Measurements from ENCODE around the gene CFAP73.

CFAP73 gene

DNA sequence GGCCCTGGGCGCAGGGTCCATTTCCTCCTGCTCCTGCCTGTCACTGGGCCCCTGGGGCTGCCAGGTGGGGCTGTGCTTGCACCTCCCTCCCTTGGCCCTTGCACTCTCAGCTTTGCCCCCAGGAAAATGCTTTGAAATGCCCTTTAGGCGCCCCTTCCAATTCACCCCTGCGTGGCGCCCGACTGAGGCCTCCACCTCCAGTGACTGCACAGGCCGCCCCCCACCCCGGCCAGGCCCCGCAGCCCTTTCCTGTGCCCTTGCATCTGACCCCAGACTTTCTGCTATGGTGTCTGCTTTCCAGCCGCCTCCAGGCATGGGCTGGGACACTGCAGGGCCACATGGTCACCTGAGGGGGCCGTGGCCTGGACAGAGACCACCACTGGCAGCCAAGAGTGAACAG is 18.3 kb downstream of the CFAP73 start:
- TF ChIP-seq, protein P1, sequence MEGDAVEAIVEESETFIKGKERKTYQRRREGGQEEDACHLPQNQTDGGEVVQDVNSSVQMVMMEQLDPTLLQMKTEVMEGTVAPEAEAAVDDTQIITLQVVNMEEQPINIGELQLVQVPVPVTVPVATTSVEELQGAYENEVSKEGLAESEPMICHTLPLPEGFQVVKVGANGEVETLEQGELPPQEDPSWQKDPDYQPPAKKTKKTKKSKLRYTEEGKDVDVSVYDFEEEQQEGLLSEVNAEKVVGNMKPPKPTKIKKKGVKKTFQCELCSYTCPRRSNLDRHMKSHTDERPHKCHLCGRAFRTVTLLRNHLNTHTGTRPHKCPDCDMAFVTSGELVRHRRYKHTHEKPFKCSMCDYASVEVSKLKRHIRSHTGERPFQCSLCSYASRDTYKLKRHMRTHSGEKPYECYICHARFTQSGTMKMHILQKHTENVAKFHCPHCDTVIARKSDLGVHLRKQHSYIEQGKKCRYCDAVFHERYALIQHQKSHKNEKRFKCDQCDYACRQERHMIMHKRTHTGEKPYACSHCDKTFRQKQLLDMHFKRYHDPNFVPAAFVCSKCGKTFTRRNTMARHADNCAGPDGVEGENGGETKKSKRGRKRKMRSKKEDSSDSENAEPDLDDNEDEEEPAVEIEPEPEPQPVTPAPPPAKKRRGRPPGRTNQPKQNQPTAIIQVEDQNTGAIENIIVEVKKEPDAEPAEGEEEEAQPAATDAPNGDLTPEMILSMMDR (IDR thresholded peaks at IDR 0.05; ENCODE audit: low read depth, low read length): no peak
- no peak overlapping the region for H3K4me3 ChIP-seq (ENCODE audit: low read depth, low read length)

DNA sequence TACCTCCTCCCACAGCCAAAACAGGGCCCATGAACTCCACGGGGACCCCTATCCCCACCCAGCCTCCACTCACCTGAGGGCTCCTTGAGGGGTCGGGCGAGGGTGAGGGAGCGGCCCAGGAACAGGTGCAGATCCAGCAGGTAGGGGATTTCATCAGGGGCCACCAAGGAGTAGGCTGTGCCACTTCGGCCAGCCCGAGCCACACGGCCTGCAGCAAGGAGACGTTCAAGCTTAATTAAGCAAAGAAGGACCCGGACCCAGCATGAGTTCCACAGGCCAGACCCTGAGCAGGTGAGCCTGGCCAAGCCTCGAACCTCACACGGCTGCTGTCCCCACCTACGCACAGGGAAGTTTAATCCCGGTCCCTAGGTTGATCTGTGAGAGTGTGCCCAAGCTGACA is 20.2 kb downstream of the CFAP73 start:
- TF ChIP-seq, protein P1 (IDR thresholded peaks at IDR 0.05; ENCODE audit: low read depth, low read length): no peak

DNA sequence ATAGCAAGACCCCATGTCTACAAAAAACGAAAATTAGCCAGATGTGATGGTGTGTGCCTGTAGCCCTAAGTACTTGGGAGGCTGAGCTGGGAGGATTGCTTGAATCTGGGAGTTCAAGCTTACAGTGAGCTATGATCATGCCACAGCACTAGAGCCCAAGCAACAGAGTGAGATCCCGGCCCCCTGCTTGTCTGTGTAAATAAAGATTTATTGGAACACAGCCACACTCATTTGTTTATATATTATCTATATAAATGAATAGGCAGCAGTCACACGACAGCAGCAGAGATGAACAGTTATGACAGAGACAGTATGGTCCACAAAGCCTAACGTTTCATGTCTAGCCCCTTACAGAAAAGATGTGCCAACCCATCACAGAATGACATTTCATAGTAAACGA is 20.9 kb downstream of the CFAP73 start:
- TF ChIP-seq, protein P1 (IDR thresholded peaks at IDR 0.05; ENCODE audit: low read depth, low read length): no peak
- H3K4me3 ChIP-seq (ENCODE audit: low read depth, low read length): no peak overlapping the region

More for the DNA sequence above, 20.2 kb downstream of the CFAP73 start:
- H3K4me3 ChIP-seq (ENCODE audit: low read depth, low read length): no peak overlapping the region

DNA sequence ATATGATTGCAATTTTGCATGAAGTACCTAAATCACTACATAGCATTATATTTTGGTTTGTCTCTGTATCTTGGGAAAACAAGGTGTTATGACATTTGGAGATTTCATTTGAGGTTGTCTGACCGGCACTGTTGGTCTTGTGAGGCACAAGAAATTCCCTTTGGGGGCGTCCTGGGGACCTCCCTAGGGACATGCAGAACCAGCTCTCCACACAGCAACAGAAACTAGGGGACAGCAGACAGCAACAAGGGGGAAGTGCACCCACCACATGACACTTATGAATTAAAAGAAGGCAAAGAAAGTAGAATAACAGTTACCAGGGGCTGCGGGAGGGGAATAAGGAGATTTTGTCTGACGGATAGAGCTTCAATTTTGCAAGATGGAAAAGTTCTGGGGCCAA is 21.4 kb downstream of the CFAP73 start:
- no peak overlapping the region for H3K4me3 ChIP-seq (ENCODE audit: low read depth, low read length)

DNA sequence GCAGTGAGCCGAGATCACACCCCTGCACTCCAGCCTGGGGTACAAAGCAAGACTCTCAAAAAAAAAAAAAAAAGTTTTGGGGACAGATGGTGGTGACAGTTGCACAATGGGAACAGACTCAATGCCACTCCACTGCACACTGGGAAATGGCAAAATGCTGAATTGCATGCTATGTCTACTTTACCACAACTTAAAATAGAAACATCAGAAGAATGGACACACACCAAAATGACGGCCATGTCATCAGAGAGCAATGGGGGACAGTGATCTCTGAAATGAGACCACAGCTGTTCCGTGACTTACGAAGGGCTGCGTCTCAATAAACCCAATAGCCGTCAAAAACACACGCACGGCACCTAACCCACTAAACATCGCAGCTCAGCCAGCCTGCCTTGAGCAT is 22.0 kb downstream of the CFAP73 start:
- H3K4me3 ChIP-seq (ENCODE audit: low read depth, low read length): no peak overlapping the region
- TF ChIP-seq, protein P1 (IDR thresholded peaks at IDR 0.05; ENCODE audit: low read depth, low read length): no peak

More for the DNA sequence above, 21.4 kb downstream of the CFAP73 start:
- TF ChIP-seq, protein P1 (IDR thresholded peaks at IDR 0.05; ENCODE audit: low read depth, low read length): no peak

DNA sequence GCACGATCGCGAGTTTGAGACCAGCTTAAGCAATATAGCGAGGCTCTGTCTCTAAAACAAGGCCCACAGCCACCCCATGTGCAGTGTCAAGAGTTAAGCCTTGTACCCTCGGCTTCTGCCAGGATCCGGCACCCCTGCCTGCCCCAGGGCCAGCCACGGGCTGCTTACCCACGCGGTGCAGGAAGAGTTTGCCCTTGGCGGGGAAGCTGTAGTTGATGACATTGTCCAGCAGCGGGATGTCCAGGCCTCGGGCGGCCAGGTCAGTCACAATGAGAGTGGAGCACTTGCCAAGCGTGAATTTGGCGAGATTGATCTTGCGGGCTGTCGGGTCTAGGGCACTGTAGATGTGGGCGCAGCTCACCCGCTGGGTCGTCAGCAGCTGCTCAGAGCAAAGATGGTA is 22.7 kb downstream of the CFAP73 start:
- no peak overlapping the region for H3K4me3 ChIP-seq (ENCODE audit: low read depth, low read length)
- TF ChIP-seq, protein P1 (IDR thresholded peaks at IDR 0.05; ENCODE audit: low read depth, low read length): no peak

DNA sequence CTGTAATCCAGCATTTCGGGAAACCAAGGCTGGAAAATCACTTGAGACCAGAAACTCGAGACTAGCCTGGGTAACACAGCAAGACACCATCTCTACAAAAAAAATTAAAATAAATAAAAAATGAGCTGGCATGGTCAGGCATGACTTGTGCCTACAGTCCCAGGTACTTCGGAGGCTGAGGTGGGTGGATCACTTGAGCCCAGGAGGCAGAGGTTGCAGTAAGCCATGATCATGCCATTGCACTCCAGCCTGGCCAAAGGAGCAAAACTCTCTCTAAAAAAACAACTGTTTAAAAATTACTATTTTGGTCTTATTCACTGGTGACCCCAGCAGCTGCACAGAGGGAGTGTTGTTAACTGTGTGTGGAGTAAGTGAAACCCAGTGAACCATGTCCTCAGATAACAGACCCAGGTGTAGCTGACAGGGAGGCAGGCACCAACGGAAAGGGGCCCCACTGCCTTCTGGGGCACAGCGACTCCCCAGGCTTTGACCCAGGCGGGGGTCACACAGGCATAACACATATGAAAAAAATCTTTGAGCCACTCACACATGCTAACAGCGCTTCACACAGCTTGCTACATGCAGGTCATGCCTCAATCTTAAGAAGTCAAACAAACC is 23.7 kb downstream of the CFAP73 start:
- TF ChIP-seq, protein P1 (IDR thresholded peaks at IDR 0.05; ENCODE audit: low read depth, low read length): no peak
- no peak overlapping the region for H3K4me3 ChIP-seq (ENCODE audit: low read depth, low read length)
